ENCODE results near the gene ERBIN. TPM values are rescaled to one million over a fixed set of nuclear protein-coding genes. Genes with fewer than 3 reads are reported as not detected.

The ERBIN gene
- total and polyA plus RNA-seq, 2 of the 4 experiments (the other 2 are of a cell fraction): 25.8 to 70.1 TPM

GRCh38 chr5:65902104-65902503 lies 24.3 kb upstream of the ERBIN start:
- POLR2A ChIA-PET (ENCODE audit: unreplicated experiment): no interaction called here
- dilution Hi-C loops (cut with HindIII; ENCODE audit: low sequenced_read_pairs, unreplicated experiment) (no loop called here), in situ Hi-C loops (cut with MboI; ENCODE audit: low sequenced_read_pairs) (no loop called here), intact Hi-C loops (cut with micrococcal nuclease) (no loop called here)
- Histone ChIP-seq H4K91ac (ENCODE audit: insufficient read depth, low read depth, low read length) (no peak overlapping the region), H3K4me2 (ENCODE audit: low read depth, low read length) (no peak overlapping the region), H3K4me3 (ENCODE audit: insufficient read depth, low read depth, low read length) (no peak overlapping the region), H3K56ac (ENCODE audit: extremely low read depth, insufficient read depth, low read length) (no peak overlapping the region), H3K27ac (ENCODE audit: insufficient read depth, low read length) (no peak overlapping the region), H2AFZ (replicated peaks; ENCODE audit: low read length, poor library complexity) (no peak overlapping the region), H3K27me3 (ENCODE audit: control insufficient read depth, insufficient read depth, low read length) (peaks cover 2% of the 10 kb centered on the region; the same call in 1 of the 2 replicates), H2BK20ac (ENCODE audit: low read depth, low read length) (no peak overlapping the region), H3K36me3 (ENCODE audit: control insufficient read depth, insufficient read depth, low read length) (no peaks in the 10 kb centered on the region), H3K18ac (ENCODE audit: low read depth, low read length) (no peak overlapping the region), H3K9ac (ENCODE audit: low read depth, low read length) (no peak overlapping the region), H3K79me1 (ENCODE audit: low read depth in 1 of 2, low read length in 2 of 2) (no peaks in the 10 kb centered on the region), H2BK15ac (ENCODE audit: low read depth, low read length) (no peak overlapping the region), H4K20me1 (ENCODE audit: insufficient read depth, low read length) (no peaks in the 10 kb centered on the region), H3K9me1 (ENCODE audit: insufficient read depth, low read length) (no peaks in the 10 kb centered on the region), H4K8ac (ENCODE audit: low read depth in 2 of 2, low read length in 2 of 2) (no peak overlapping the region), H4K5ac (ENCODE audit: low read depth, low read length) (no peak overlapping the region), H3K23ac (ENCODE audit: low read depth, low read length) (no peak overlapping the region), H3K4ac (ENCODE audit: low read depth, low read length) (no peak overlapping the region), H2BK5ac (ENCODE audit: low read depth, low read length, poor library complexity, severe bottlenecking) (no peak overlapping the region), H2AK9ac (replicated peaks; ENCODE audit: low read depth, low read length, poor library complexity) (no peak overlapping the region), H3K9me3 (ENCODE audit: control insufficient read depth, insufficient read depth, low read length) (no peaks in the 10 kb centered on the region), H3K14ac (replicated peaks; ENCODE audit: low read depth, low read length) (no peak overlapping the region), H2BK120ac (ENCODE audit: low read depth, low read length) (no peak overlapping the region), H3K4me1 (ENCODE audit: control insufficient read depth, insufficient read depth, low read length) (no peaks in the 10 kb centered on the region), H2AK5ac (ENCODE audit: low read depth, low read length) (no peak overlapping the region)
- CTCF ChIA-PET: no interaction called here
- ATAC-seq (ENCODE audit: low read depth) (no peak), DNase-seq (no peak)
- TF ChIP-seq MXI1 (IDR thresholded peaks at IDR 0.05; ENCODE audit: borderline replicate concordance, low read depth, low read length) (no peak), CEBPB (IDR thresholded peaks at IDR 0.05; ENCODE audit: low read depth, low read length) (peak; percentile 27; the same call in 1 of the 2 replicates)
- no TSS peak for BruUV-seq (replicated peaks)
- WGBS, 2 experiments (ENCODE audit: extremely low coverage in 2 of 2, insufficient read length in 1 of 2): no CpG with 5 or more reads among the region's 4 CpGs
